Endothelial cell of umbilical vein (primary cell): ENCODE results near the gene CD19. TPM values are rescaled to one million over a fixed set of nuclear protein-coding genes. Genes with fewer than 3 reads are reported as not detected.
A peak's percentile ranks its signal among the peaks of the same experiment; 100 is the strongest.
"Not testable (repeated sequence)": the region's sequence is repeated elsewhere in the genome, so short reads cannot be mapped to it uniquely, and the experiment has no call there.

Experiments used
- BruUV-seq: library from RNA; stranded (reverse); fragments of 400-500 nt; replicated peaks from 2 replicates; lab custom pipeline; 2021; lab: Mats Ljungman, UMichigan
- CTCF ChIA-PET: fragments of 300-600, 350-600 bp; sonication (Branson Sonifier 250); formaldehyde crosslinking; loops from one replicate; lab custom pipeline; 2021; ENCODE audit warnings: antibody characterized with exemption, inconsistent platforms; lab: Charles Lee
- POLR2A ChIA-PET: fragments of 300-600, 350-600 bp; sonication (Branson Sonifier 250); formaldehyde crosslinking; loops from one replicate; lab custom pipeline; 2021; ENCODE audit warnings: antibody characterized with exemption, inconsistent platforms; lab: Charles Lee
- DNase-seq: peaks from one replicate; pipeline ENCODE4 v3.0.0-alpha.2; 2011; ENCODE audit warnings: low read depth, low spot score
- FAIRE-seq: peaks from 2 replicates; lab custom pipeline; 2011; peaks lifted over from hg19 to GRCh38; lab: Jason Lieb, UNC
- H2AFZ ChIP-seq: 2 replicates; pipeline ENCODE4 v1.6.0; 2012; ENCODE audit warnings: low read depth, low read length, control low read depth, inconsistent platforms
- H3K27ac ChIP-seq: 2 replicates; pipeline ENCODE4 v1.5.1; 2011; ENCODE audit warnings: low read depth, mild to moderate bottlenecking, control low read depth, low read length, moderate library complexity; ENCODE audit not compliant: insufficient read depth
- H3K27me3 ChIP-seq, 2 experiments: 2 replicates each; pipeline versions ENCODE4 v1.6.0 to v1.6.1; 2011; ENCODE audit warnings: low read length in 2 of 2, mixed read lengths in 1 of 2; ENCODE audit not compliant: control insufficient read depth in 2 of 2, insufficient read depth in 2 of 2
- H3K36me3 ChIP-seq, 2 experiments: 2 replicates in 1 of 2; 3 replicates in 1 of 2; pipeline ENCODE4 v1.5.1; 2011; ENCODE audit warnings: low read length in 2 of 2, mild to moderate bottlenecking in 1 of 2, moderate library complexity in 1 of 2; ENCODE audit not compliant: control insufficient read depth in 2 of 2, insufficient read depth in 2 of 2; ENCODE audit errors: extremely low read depth in 1 of 2
- H3K4me1 ChIP-seq: 3 replicates; pipeline ENCODE4 v1.5.1; 2011; ENCODE audit warnings: mild to moderate bottlenecking, low read length; ENCODE audit not compliant: control insufficient read depth, insufficient read depth; ENCODE audit errors: extremely low read depth
- H3K4me2 ChIP-seq: 2 replicates; pipeline ENCODE4 v1.6.1; 2011; ENCODE audit warnings: low read length, control low read depth, mixed read lengths; ENCODE audit not compliant: insufficient read depth
- H3K4me3 ChIP-seq, 3 experiments: fragments of 200-600 bp in 1 of 3; sonication (generic), shearing (Covaris generic) in 1 of 3; replicated peaks in 1 of 3; 2 replicates each; pipeline ENCODE4 v1.5.1; 2011 to 2016; ENCODE audit warnings: control low read depth in 3 of 3, low read length in 3 of 3, mild to moderate bottlenecking in 2 of 3, inconsistent platforms in 1 of 3, low read depth in 1 of 3, moderate library complexity in 1 of 3; ENCODE audit not compliant: insufficient read depth in 1 of 3
- H3K79me2 ChIP-seq: 2 replicates; pipeline ENCODE4 v1.6.0; 2012; ENCODE audit warnings: low read length, inconsistent platforms; ENCODE audit not compliant: control insufficient read depth, insufficient read depth
- H3K9ac ChIP-seq: replicated peaks from 2 replicates; pipeline ENCODE3; 2011; ENCODE audit warnings: low read length, control low read depth; ENCODE audit not compliant: insufficient read depth; ENCODE audit errors: extremely low read depth
- H3K9me1 ChIP-seq: replicated peaks from 3 replicates; pipeline ENCODE4 v1.6.0; 2011; ENCODE audit warnings: mild to moderate bottlenecking, low read length; ENCODE audit not compliant: control insufficient read depth, insufficient read depth; ENCODE audit errors: extremely low read depth
- H3K9me3 ChIP-seq: replicated peaks from 2 replicates; pipeline ENCODE4 v1.5.1; 2012; ENCODE audit warnings: low read length, inconsistent platforms; ENCODE audit not compliant: control insufficient read depth, insufficient read depth
- H4K20me1 ChIP-seq: replicated peaks from 2 replicates; pipeline ENCODE3; 2011; ENCODE audit warnings: mild to moderate bottlenecking, low read length; ENCODE audit not compliant: control insufficient read depth, insufficient read depth; ENCODE audit errors: extremely low read depth
- CTCF ChIP-seq, 2 donors: IDR thresholded peaks; 1 replicate in 1 of 2; 2 replicates in 1 of 2; pipeline ENCODE4 v1.5.1; 2011; ENCODE audit warnings: low read length in 2 of 2, mild to moderate bottlenecking in 2 of 2, moderate library complexity in 2 of 2, control low read depth in 1 of 2, inconsistent platforms in 1 of 2, low read depth in 1 of 2; ENCODE audit not compliant: insufficient read depth in 1 of 2; ENCODE audit errors: extremely low read depth in 1 of 2
- JUN ChIP-seq: IDR thresholded peaks from 2 replicates; pipeline ENCODE4 v1.6.1; 2011; ENCODE audit warnings: borderline replicate concordance, low read depth; ENCODE audit not compliant: insufficient read length, insufficient read depth
- MAX ChIP-seq: IDR thresholded peaks from 2 replicates; pipeline ENCODE4 v1.6.1; 2011; ENCODE audit not compliant: insufficient read depth, insufficient read length
- POLR2AphosphoS5 ChIP-seq: IDR thresholded peaks from 2 replicates; pipeline ENCODE4 v1.6.1; 2012; ENCODE audit warnings: low read depth, mild to moderate bottlenecking, control low read depth, low read length, moderate library complexity; ENCODE audit not compliant: insufficient read depth
- dilution Hi-C: fragments of 300-500 bp; cut with MboI; formaldehyde crosslinking; loops from one replicate; pipeline ENCODE4 v1.15.0; 2019; ENCODE audit warnings: low sequenced_read_pairs; ENCODE audit not compliant: extremely low pct_ligation_motif_present
- intact Hi-C: fragments of 100-400 bp; cut with micrococcal nuclease; formaldehyde crosslinking; loops from one replicate; pipeline ENCODE4 v1.10.0; 2022
- polyA plus RNA-seq, 4 experiments: library from polyadenylated mRNA; depleted of rRNA in 3 of 4; stranded (reverse) in 3 of 4; unstranded in 1 of 4; fragments of >200 nt; gene quantifications; 2 replicates each; pipeline versions ENCODE4 v1.2.1 to v1.2.3, GENCODE V29; 2011 to 2012; ENCODE audit warnings: missing spikeins in 1 of 4
- total RNA-seq: library from RNA; stranded (reverse); gene quantifications from 2 replicates; pipeline ENCODE4 v1.2.3, GENCODE V29; 2021

Gene CD19
- total and polyA plus RNA-seq, 2 donors (not counting 3 experiments of a cell fraction or from before 2014, with no cell fraction given): 0.06 TPM; not detected in 1

DNA sequence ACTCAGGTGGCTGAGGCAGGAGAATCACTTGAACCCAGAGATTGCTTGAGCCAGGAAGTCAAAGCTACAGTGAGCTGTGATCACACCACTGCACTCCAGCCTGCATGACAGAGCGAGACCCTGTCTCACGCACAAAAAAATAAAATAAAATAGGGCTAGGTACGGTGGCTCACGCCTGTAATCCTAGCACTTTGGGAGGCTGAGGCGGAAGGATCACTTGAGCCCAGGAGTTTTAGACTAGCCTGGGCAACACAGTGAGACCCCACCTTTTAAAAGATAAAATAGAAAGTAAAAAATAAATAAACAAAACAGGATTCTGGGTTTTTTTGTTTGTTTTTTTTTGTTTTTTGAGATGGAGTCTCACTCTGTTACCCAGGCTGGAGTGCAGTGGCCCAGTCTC, 41.4 kb upstream of the CD19 start:
- POLR2A ChIA-PET, BruUV-seq, H3K4me1 ChIP-seq, H4K20me1 ChIP-seq, H3K9ac ChIP-seq, DNase-seq, intact Hi-C loops, H3K27ac ChIP-seq, H3K9me3 ChIP-seq, H3K79me2 ChIP-seq, dilution Hi-C loops, H3K9me1 ChIP-seq, H3K4me3 ChIP-seq, H3K36me3 ChIP-seq, H3K4me2 ChIP-seq, H2AFZ ChIP-seq, H3K27me3 ChIP-seq: not testable (repeated sequence)
- peak; percentile 28 for FAIRE-seq
- CTCF ChIA-PET: interaction anchor here (1.3 to 1.5 kb wide), 2 partner anchors 55 kb away, joined by 4 read pairs; no protein-coding TSS in a partner anchor

DNA sequence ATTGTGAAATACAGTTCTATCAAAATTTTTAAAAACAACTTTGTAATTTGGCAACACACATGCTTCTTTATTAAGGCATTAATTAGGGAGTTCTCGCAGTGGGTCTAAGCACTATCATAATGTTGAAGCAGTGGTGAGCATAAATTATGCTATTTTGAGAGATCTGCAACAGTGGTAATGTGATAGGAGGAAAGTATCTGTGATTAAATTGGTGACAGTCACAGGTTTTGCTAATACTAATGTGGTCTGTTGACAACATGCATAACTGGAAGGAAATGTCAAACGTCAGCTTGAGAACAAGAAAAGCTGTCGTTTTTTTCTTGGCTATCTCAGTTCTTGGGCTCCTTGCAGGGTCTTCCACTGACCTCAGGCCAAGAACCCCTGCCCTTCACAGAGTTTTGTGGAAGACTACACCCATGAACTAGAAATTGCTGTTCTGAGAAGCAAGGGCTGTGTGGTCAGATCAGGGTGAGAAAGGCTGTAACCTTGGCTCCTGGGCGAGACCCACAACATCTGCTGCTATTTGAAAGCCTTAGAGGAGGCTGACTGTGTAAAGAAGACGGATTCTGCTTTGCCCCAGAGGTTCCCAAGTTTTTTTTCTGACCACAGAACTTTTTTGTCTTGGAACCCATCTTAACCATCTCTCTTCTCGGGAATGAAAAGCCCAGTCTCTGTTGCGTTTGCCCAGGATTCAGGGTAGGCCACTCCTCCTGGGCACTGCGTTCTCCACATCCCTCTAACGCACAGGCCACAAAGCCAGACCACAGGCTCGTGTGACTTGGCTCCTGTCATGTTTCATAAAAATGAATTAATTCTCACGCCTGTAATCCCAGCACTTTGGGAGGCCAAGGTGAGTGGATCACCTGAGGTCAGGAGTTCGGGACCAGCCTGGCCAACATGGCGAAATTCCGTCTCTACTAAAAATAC, 39.5 kb upstream of the CD19 start:
- no peaks in the 10 kb centered on the region for H3K9me3 ChIP-seq
- intact Hi-C loops: no loop called here
- FAIRE-seq (no peak), DNase-seq (no peak)
- no peak for TF ChIP-seq MAX
- no peak for TF ChIP-seq JUN
- no peak for TF ChIP-seq CTCF (IDR thresholded peaks at IDR 0.05; ENCODE audit: extremely low read depth in 1 of 2, insufficient read depth in 1 of 2, low read depth in 1 of 2, low read length in 2 of 2)
- TF ChIP-seq POLR2AphosphoS5: no peak
- no peak overlapping the region for H3K4me2 ChIP-seq
- H3K9me1 ChIP-seq: no peaks in the 10 kb centered on the region
- POLR2A ChIA-PET: no interaction called here
- H3K4me1 ChIP-seq: no peaks in the 10 kb centered on the region
- no peaks in the 10 kb centered on the region for H3K79me2 ChIP-seq
- no peak overlapping the region for H3K9ac ChIP-seq
- H4K20me1 ChIP-seq: no peaks in the 10 kb centered on the region
- H3K4me3 ChIP-seq: no peak overlapping the region
- CTCF ChIA-PET: interaction anchor here (1.5 kb wide), 1 partner anchor 53 kb away, joined by 4 read pairs; no protein-coding TSS in a partner anchor
- BruUV-seq: no TSS peak
- no peaks in the 10 kb centered on the region for H3K36me3 ChIP-seq
- H2AFZ ChIP-seq: no peak overlapping the region
- dilution Hi-C loops: no loop called here
- H3K27me3 ChIP-seq: no peaks in the 10 kb centered on the region
- no peak overlapping the region for H3K27ac ChIP-seq
